GM12878 (cell line): ENCODE data around the gene ZNF385D. TPM values are rescaled to one million over a fixed set of nuclear protein-coding genes. Genes with fewer than 3 reads are reported as not detected.

Source experiments
- ATAC-seq: fragments of 200-7000 bp; cut with Tn5 transposase; 3 replicates; pipeline ENCODE4 v1.9.1; 2020; ENCODE audit warnings: mild to moderate bottlenecking, moderate library complexity
- BruUV-seq: library from RNA; stranded (reverse); fragments of 400-500 nt; replicated peaks from 2 replicates; lab custom pipeline; 2021; lab: Mats Ljungman, UMichigan
- CTCF ChIA-PET: fragments of 300-600 bp; sonication (Branson Sonifier 250); formaldehyde crosslinking; extraction: SDS; loops from one replicate; lab custom pipeline; 2021; ENCODE audit warnings: inconsistent platforms; lab: Yijun Ruan, JAX
- POLR2A ChIA-PET: fragments of 350-600 bp; formaldehyde crosslinking; extraction: SDS; loops from one replicate; lab custom pipeline; 2021; ENCODE audit warnings: inconsistent platforms; lab: Charles Lee
- RAD21 ChIA-PET: fragments of 300-600 bp; sonication (Branson Sonifier 250); formaldehyde crosslinking; loops from one replicate; lab custom pipeline; 2023; ENCODE audit warnings: antibody characterized with exemption; ENCODE audit not compliant: unreplicated experiment; lab: Charles Lee
- SMC1A ChIA-PET: fragments of 300-600 bp; sonication (Branson Sonifier 250); formaldehyde crosslinking; loops from one replicate; lab custom pipeline; 2023; ENCODE audit not compliant: unreplicated experiment, uncharacterized antibody; lab: Charles Lee
- DNase-seq: peaks from one replicate; pipeline ENCODE4 v3.0.0-alpha.2; 2011; ENCODE audit warnings: low read depth, low spot score
- FAIRE-seq: peaks from 3 replicates; lab custom pipeline; 2011; peaks lifted over from hg19 to GRCh38; lab: Jason Lieb, UNC
- H2AFZ ChIP-seq: 2 replicates; pipeline ENCODE4 v1.6.0; 2011; ENCODE audit warnings: low read depth, low read length, control low read depth; ENCODE audit not compliant: control insufficient read depth
- H3K27ac ChIP-seq: 2 replicates; pipeline ENCODE4 v1.5.1; 2011; ENCODE audit warnings: control low read depth; ENCODE audit not compliant: control insufficient read depth, insufficient read depth
- H3K27me3 ChIP-seq, 2 experiments: replicated peaks in 1 of 2; 2 replicates each; pipeline versions ENCODE4 v1.6.0 to v1.6.1; 2011; ENCODE audit warnings: low read length in 1 of 2; ENCODE audit not compliant: control insufficient read depth in 2 of 2, insufficient read depth in 2 of 2
- H3K36me3 ChIP-seq, 2 experiments: 2 replicates each; pipeline ENCODE4 v1.5.1; 2011; ENCODE audit warnings: low read length in 1 of 2; ENCODE audit not compliant: control insufficient read depth in 2 of 2, insufficient read depth in 2 of 2
- H3K4me1 ChIP-seq: 2 replicates; pipeline ENCODE4 v1.6.1; 2011; ENCODE audit warnings: mild to moderate bottlenecking, low read length, moderate library complexity, mixed read lengths; ENCODE audit not compliant: control insufficient read depth, insufficient read depth
- H3K4me2 ChIP-seq: 2 replicates; pipeline ENCODE4 v1.6.0; 2011; ENCODE audit warnings: control low read depth; ENCODE audit not compliant: control insufficient read depth, insufficient read depth
- H3K4me3 ChIP-seq: fragments of 200-600 bp; sonication (generic); 2 replicates; pipeline ENCODE4 v1.5.1; 2016
- H3K79me2 ChIP-seq: 2 replicates; pipeline ENCODE4 v1.6.0; 2011; ENCODE audit warnings: low read length; ENCODE audit not compliant: control insufficient read depth, insufficient read depth
- H3K9ac ChIP-seq: 2 replicates; pipeline ENCODE4 v1.8.0; 2011; ENCODE audit warnings: low read length, control low read depth, mixed read lengths; ENCODE audit not compliant: control insufficient read depth, insufficient read depth
- H3K9me3 ChIP-seq: replicated peaks from 3 replicates; pipeline ENCODE4 v1.5.1; 2011; ENCODE audit warnings: mild to moderate bottlenecking, low read length; ENCODE audit not compliant: control insufficient read depth, insufficient read depth
- H4K20me1 ChIP-seq: 2 replicates; pipeline ENCODE4 v1.6.0; 2011; ENCODE audit not compliant: control insufficient read depth, insufficient read depth
- BMI1 ChIP-seq: fragments of 450-650 bp; IDR thresholded peaks from 2 replicates; pipeline ENCODE4 v1.6.1; 2016; ENCODE audit warnings: mild to moderate bottlenecking, moderate library complexity, borderline replicate concordance
- DPF2 ChIP-seq: fragments of 450-650 bp; IDR thresholded peaks from 2 replicates; pipeline ENCODE4 v1.6.1; 2017; ENCODE audit warnings: mild to moderate bottlenecking
- EED ChIP-seq: sonication (generic); IDR thresholded peaks from 2 replicates; pipeline ENCODE4 v1.6.1; 2016; ENCODE audit warnings: antibody characterized with exemption, low read depth
- HDAC2 ChIP-seq: fragments of 200-600 bp; sonication (generic); IDR thresholded peaks from 2 replicates; pipeline ENCODE4 v1.6.1; 2017
- IKZF1 ChIP-seq: fragments of 450-650 bp; conservative IDR thresholded peaks from 2 replicates; pipeline ENCODE4 v1.6.1; 2017; ENCODE audit warnings: antibody characterized with exemption, mild to moderate bottlenecking
- NR2C2 ChIP-seq: IDR thresholded peaks from 2 replicates; pipeline ENCODE4 v1.6.1; 2011; ENCODE audit warnings: borderline replicate concordance, low read depth; ENCODE audit not compliant: control insufficient read depth, insufficient read length
- PRDM15 ChIP-seq: fragments of 450-650 bp; formaldehyde crosslinking; IDR thresholded peaks from 2 replicates; pipeline ENCODE4 v1.4.0; 2020; ENCODE audit warnings: mild to moderate bottlenecking, moderate library complexity
- RAD21 ChIP-seq: IDR thresholded peaks from 2 replicates; pipeline ENCODE4 v1.6.1; 2011; ENCODE audit warnings: mild to moderate bottlenecking, low read depth, low read length, moderate library complexity; ENCODE audit not compliant: insufficient read depth
- RCOR1 ChIP-seq: conservative IDR thresholded peaks from 2 replicates; pipeline ENCODE4 v1.6.1; 2012; ENCODE audit warnings: low read depth, low read length, improper control_type of control experiment
- USF1 ChIP-seq: IDR thresholded peaks from 2 replicates; pipeline ENCODE4 v1.6.1; 2011; ENCODE audit warnings: borderline replicate concordance, low read depth, mild to moderate bottlenecking, moderate library complexity, mixed read lengths, low read length; ENCODE audit not compliant: insufficient read depth; ENCODE audit errors: extremely low read length
- ZZZ3 ChIP-seq: IDR thresholded peaks from 2 replicates; pipeline ENCODE4 v1.6.1; 2011; ENCODE audit warnings: low read depth; ENCODE audit not compliant: control insufficient read depth, insufficient read length
- WGBS: methylation state at CpG from one replicate; pipeline ENCODE4 v1.1.6; 2016; ENCODE audit warnings: low lambda C conversion rate; ENCODE audit not compliant: insufficient replicate concordance, insufficient coverage; ENCODE audit errors: missing lambda C conversion rate; 5-methylcytosine and 5-hydroxymethylcytosine counted together
- in situ Hi-C: fragments of 300-500 bp; cut with MboI; formaldehyde crosslinking; loops from 9 replicates; pipeline ENCODE4 v1.14.3; 2018; ENCODE audit warnings: mixed read lengths
- intact Hi-C: fragments of 100-400 bp; cut with micrococcal nuclease; formaldehyde crosslinking; loops from one replicate; pipeline ENCODE4 v1.14.2; 2022; ENCODE audit not compliant: unreplicated experiment
- polyA plus RNA-seq, 11 experiments: library from polyadenylated mRNA; depleted of rRNA in 4 of 11; unstranded in 6 of 11; stranded (reverse) in 5 of 11; fragments of >200 nt; fragmentation: Nextera tagmentation in 4 of 11; fragmentation: Illumina TruSeq in 1 of 11; extraction: Ambion mirVana in 4 of 11; extraction: Trizol in 1 of 11; gene quantifications; 1 replicate in 1 of 11; 2 replicates in 10 of 11; pipeline versions ENCODE4 v1.2.1 to v1.2.3, GENCODE V29; 2011 to 2016; ENCODE audit warnings: inconsistent platforms in 2 of 11, missing spikeins in 2 of 11, low read depth in 1 of 11
- total RNA-seq, 4 experiments: library from RNA; depleted of rRNA in 3 of 4; stranded (reverse); fragments of >200 nt in 3 of 4; fragmentation: Illumina TruSeq in 1 of 4; extraction: Trizol in 1 of 4; gene quantifications; 2 replicates each; pipeline versions ENCODE4 v1.2.1 to v1.2.3, GENCODE V29; 2013 to 2021

ZNF385D gene
- total and polyA plus RNA-seq, 10 of the 15 experiments (the other 5 are each of a cell fraction or from before 2014, with no cell fraction given) = 0.01 to 0.62 (median 0.18) TPM; not detected in 5

GRCh38 chr3:21457084-21457483 is 293.9 kb downstream of the ZNF385D start:
- ATAC-seq (no peak), FAIRE-seq (no peak)
- ChIA-PET POLR2A (no interaction called here), SMC1A (interaction anchor here (0.9 to 1.2 kb wide), 4 partner anchors 10 to 440 kb away, joined by 3 to 4 read pairs (median 4); no protein-coding TSS in a partner anchor), CTCF (no interaction called here), RAD21 (interaction anchor here (0.7 kb wide), 1 partner anchor 22 kb away, joined by 4 read pairs; no protein-coding TSS in a partner anchor)
- Histone ChIP-seq H3K9me3 (no peaks in the 10 kb centered on the region), H3K4me1 (no peaks in the 10 kb centered on the region), H3K27me3 (no peaks in the 10 kb centered on the region), H3K27ac (no peak overlapping the region), H3K79me2 (no peaks in the 10 kb centered on the region), H4K20me1 (no peaks in the 10 kb centered on the region), H3K36me3 (no peaks in the 10 kb centered on the region), H3K4me3 (no peak overlapping the region), H3K9ac (no peak overlapping the region)
- in situ Hi-C loops = no loop called here
- TF ChIP-seq DPF2 (no peak), EED (no peak), IKZF1 (no peak), USF1 (no peak), RCOR1 (no peak)
- TF ChIP-seq, all 136 proteins: peak for 0
- no peak for DNase-seq
- Histone ChIP-seq H2AFZ (no peak overlapping the region), H3K4me2 (no peak overlapping the region)
- WGBS = 19% methylated on average over 5 of the region's 5 CpGs
- intact Hi-C loops = no loop called here
- no TSS peak for BruUV-seq

GRCh38 chr3:21449738-21450137 is 301.3 kb downstream of the ZNF385D start:
- POLR2A ChIA-PET = no interaction called here
- no TSS peak for BruUV-seq
- DNase-seq = no peak
- intact Hi-C loops = no loop called here
- H3K4me3 ChIP-seq = no peak overlapping the region
- CTCF ChIA-PET = interaction anchor here (0.8 to 1.9 kb wide), 5 partner anchors 11 to 279 kb away, joined by 3 to 5 read pairs (median 4); no protein-coding TSS in a partner anchor
- H3K9me3 ChIP-seq = no peaks in the 10 kb centered on the region
- in situ Hi-C loops = no loop called here
- no peak overlapping the region for H3K4me2 ChIP-seq
- SMC1A ChIA-PET = interaction anchor here (0.7 to 4.0 kb wide), 5 partner anchors 9 to 279 kb away, joined by 3 to 29 read pairs (median 3); no protein-coding TSS in a partner anchor
- H3K4me1 ChIP-seq = no peaks in the 10 kb centered on the region
- WGBS = 0% methylated on average over 2 of the region's 2 CpGs
- no peak overlapping the region for H3K27ac ChIP-seq
- no peaks in the 10 kb centered on the region for H3K79me2 ChIP-seq
- no peak for FAIRE-seq
- no peak overlapping the region for H3K9ac ChIP-seq
- H4K20me1 ChIP-seq = no peaks in the 10 kb centered on the region
- no peaks in the 10 kb centered on the region for H3K27me3 ChIP-seq
- no peaks in the 10 kb centered on the region for H3K36me3 ChIP-seq
- RAD21 ChIA-PET = interaction anchor here (1.1 to 1.5 kb wide), 3 partner anchors 11 to 34 kb away, joined by 3 to 5 read pairs (median 4); no protein-coding TSS in a partner anchor
- no peak for ATAC-seq
- no peak overlapping the region for H2AFZ ChIP-seq
- TF ChIP-seq ZZZ3 (no peak), HDAC2 (no peak), PRDM15 (no peak), RAD21 (no peak), NR2C2 (no peak), BMI1 (no peak)
